HG02981 (cell line): Measurements from ENCODE around the gene ABCB6.
"Not testable (repeated sequence)": the region's sequence is repeated elsewhere in the genome, so short reads cannot be mapped to it uniquely, and the experiment has no call there.

Experiments
- ATAC-seq: cut with Tn5 transposase; IDR thresholded peaks from one replicate; pipeline ENCODE4 v1.9.1; 2021; ENCODE audit warnings: mild to moderate bottlenecking, moderate library complexity; ENCODE audit not compliant: unreplicated experiment

ABCB6 gene

DNA sequence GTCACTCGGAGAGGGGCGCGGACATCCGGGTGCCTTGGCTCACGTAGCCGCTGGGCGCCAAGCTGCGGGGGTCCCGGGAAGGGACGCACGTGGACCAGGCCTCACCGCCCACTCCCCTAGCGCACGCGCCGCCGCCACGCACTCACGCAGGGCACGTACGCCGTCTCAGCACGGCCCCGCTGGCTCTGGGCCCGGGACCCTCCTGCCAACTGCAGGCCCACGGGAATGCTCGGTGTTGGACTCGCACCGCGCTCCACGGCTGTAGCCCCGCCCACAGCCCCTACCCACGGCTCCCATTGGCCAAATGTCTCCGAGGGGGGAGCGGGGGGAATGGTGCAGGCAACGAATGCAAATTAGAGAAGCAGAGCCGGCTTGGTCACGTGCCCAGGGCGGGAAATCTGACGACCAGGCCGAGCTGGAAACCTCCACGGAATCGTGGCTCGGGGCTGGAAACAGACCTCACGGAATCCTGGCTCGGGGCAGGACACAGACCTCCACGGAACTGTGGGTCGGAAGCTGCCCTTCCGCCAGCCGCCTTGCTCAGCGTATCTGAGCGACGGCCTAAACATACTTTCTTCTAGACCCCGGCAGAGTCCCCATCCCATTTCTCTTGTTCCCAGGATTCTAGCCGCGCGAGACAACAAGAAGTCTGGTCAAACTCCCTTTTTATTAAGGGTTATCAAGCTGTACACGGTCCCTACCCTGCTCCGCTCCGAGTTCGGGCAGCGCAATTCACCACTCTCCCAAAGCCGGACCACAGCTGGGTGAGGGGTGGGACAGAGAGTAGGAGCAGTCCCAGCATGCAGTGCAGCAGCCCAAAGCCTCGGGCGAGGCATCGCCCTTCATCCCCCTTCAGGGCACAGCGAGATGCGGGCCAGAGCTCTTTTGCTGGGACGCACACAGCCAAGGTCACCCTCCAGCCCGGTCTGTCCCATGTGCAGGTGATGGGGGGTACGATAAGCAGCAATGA, at the start of gene ABCB6:
Gene ABCB6 (minus strand): TSS at position 227 of the 970 bp plus-strand sequence. CDS start 285 bp downstream, outside the sequence.
- ATAC-seq, result peak; percentile 78

DNA sequence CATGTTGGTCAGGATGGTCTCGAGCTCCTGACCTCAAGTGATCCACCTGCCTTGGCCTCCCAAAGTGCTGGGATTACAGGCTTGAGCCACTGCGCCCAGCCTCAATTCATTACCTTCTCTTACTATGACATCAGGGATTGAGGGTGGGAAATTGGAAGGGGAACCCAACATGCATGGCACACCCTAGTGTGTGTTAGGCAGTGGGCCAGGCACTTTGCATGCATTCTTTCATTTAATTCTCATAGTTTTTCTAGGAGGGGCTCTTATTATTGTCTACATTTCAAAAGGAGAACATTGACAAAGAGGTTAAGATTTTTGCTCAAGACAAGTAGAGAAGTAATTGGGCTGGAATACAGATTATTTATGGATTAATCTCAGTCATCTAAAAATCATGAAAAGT, 49.5 kb upstream of the ABCB6 start:
- ATAC-seq, result no peak

DNA sequence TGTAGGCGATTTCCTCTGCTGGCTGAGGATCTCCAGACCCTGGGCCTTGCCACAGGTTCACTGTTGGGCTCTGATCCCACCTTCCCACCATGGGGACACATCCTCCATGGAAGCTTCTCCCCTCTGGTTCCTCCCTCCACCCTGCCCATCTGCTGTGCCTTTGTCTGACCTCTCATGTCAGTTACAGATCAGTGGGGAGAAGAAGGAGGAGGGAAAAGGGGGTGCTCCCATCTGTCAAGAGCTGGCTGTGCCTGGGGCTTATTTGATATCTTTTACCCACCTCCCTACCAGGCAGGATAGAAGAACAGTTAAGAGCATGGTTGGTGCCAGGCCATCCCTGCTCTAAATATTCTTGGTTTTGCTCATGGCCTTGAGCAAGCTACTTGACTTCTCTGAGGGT, 48.1 kb upstream of the ABCB6 start:
- ATAC-seq, result no peak

DNA sequence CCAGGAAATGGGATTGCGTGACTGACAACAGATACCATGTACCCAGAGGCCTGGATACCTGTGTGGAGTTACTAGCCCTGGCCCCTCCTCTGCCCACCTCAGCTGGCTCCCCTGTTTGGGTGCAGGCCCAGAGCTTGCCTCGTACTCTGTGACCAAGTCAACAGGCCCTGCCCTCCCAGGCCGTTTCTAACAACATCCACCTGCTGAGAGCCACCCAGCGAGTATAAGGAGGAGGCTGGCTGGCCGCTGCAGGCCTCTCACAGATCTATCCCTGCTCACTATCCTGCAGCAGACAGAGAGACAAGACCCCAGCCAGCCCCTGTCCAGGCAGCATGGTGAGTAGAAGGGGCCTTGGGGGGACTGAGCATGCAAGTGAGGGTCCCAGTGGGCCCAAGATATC, 47.5 kb upstream of the ABCB6 start:
- no peak for ATAC-seq

DNA sequence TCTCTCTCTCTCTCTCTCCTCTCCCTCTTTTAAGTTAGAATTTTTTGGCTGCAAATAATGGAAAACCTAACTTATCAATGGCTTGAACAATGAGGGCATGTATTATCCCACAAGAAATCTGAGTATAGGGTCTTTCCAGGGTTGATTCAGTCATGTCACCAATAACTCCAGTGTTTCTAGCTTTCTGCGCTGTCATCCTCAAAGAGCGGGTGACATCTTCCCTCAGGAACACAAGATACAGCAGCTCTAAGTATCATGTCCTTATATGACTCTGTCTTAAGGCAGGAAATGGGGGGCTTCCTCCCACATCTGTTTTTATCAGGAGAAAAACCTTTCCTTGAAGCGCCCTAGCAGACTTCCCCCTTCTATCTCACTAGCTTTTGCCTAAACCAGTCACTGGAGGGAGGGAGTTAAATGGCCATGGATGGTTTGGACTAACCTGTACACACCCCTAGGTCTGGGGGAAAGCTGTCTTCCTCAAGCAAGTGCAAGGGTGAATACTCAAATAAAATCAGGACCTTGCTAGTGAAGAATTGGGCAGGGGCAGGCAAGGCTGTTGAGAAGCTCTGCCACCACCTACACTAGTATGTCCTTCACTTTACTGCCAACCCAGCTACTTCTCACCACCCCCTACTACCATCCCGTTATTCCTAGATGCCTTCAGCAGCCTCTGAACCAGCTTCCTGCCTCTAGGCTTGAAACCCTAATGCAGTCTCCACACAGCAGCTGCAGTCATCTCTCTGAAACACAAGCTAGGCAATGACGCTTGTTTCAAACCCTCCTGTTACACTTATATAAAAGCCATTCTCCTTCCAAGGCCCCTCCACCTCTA, 42.5 kb upstream of the ABCB6 start:
- ATAC-seq, result no peak

DNA sequence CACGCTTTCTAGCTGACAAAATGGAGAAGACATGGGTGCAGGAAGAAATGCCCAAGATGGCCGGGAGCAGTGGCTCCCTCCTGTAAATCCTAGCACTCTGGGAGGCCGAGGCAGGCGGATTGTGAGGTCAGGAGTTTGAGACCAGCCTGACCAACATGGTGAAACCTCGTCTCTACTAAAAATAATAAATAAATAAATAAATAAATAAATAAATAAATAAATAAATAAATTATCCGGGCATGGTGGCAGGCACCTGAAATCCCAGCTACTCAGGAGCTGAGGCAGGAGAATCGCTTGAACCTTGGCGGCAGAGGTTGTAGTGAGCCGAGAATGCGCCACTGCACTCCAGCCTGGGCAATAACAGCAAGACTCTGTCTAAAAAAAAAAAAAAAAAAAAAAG, 40.2 kb upstream of the ABCB6 start:
- ATAC-seq, result not testable (repeated sequence)

DNA sequence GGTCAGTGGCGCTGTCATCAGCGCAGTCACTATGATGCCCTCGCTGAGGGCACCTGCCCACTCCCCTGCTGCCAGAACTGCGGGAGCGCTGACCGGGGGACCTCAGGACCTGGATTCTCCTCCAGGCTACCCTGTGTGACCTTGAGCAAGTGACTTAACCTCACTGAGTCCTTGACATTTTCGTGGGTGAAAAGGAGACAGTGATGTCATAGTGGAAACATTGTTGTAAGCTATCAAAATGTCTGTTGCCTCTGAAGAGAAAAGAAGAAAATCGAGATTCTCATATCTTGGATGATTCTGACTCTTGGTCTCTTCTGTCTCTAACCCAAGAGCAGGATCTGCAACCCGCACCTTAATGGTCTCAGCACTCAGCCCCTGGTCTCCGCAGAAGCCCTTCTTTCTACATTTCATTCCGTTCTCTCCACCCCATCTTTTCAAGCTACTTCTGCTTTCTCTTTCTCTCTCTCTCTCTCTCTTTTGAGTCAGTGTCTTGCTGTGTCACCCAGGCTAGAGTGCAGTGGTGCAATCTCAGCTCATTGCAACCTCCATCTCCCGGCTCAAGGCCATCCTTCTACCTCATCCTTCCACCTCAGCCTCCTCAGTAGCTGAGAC, 35.9 kb upstream of the ABCB6 start:
- ATAC-seq, result peak; percentile 29

DNA sequence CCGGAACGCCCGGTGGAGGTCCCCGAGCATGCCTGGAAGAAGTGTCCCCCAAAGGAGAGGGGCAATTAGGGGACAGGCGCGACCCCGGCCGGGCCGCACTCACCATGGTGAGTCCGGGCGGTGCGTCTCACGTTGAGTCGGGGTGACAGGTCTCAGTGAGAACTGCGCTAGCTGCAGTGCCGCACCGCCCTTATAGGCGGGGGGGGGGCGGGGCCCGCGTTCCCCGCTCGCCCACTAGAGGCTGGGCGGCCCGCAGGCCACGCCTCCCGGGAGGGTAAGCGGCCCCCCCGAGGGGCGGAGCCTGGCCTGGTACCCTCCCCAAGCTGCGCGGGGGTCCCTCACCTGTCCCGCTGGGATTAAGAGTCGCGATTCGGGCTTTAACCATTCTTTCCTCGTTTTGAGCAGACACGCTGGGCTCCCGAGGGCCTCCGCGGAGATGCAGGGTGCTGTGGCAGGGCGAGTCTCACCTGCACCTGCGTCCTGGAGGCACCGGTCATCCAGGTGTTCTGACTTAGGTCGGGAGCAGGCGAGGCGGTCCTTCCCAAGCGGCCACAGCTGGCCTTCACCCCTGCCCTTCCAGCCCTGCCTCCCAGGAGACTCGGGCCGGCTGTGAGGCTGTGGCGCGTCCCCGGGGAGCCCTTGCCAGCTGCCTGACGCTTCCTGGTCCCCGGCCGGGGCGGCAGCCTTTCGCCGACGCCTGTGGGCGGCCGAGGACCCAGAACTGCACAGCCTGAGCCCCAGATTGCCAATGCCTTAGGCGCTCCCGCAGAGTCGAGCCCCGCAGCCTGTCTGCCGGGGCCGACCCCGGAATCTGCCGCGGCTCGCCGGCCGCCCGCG, 35.2 kb upstream of the ABCB6 start, which contains the start of gene TUBA4A:
Gene TUBA4A (minus strand): TSS at position 166 of the 837 bp plus-strand sequence. CDS start 60 bp downstream, at position 106.
- ATAC-seq, result peak; percentile 49

DNA sequence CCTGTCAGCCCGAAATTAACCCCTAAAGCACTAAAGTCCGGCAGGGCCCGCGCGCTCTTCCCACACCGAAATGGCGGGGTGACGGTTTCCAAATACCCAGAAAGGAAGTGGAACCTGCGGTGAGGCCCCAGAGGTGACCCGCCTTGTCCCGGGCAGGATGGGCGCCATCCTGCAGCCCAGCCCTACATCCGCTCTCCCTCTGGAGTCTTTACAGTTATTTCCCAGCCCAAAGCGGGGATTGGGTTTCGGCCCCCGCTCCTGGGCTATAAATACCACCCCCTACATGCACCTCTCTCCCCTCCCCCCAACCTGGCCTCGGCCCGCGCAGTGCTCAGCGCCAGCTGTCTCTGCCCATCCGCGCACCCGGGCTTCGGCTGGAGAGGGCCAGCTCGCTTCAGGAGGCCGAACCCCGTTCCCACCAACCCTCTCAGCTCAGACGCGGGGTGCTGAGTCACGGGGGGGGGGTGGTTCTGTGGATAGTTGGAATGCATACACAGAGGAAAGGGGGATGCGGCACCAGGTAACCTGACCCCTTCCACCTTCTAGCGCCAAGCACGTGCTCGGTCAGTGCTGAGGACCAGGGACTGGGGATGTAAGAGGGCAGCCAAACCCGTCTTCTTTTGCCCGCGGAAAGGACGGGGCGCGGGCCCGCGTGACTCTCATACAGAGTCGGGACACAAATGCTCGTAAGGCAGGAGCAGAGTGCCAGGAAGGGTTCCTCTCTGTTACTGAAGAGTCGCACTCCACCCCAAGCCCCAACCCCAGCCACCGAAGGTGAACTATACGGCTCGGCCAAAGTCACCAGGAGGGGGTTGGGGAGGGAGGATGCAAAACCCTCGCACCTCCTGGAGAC, 34.4 kb upstream of the ABCB6 start, which contains the start of gene TUBA4B:
Gene TUBA4B (plus strand): TSS at position 344 of the 853 bp plus-strand sequence. CDS start 165 bp downstream, at position 509.
- peak; percentile 9 for ATAC-seq

DNA sequence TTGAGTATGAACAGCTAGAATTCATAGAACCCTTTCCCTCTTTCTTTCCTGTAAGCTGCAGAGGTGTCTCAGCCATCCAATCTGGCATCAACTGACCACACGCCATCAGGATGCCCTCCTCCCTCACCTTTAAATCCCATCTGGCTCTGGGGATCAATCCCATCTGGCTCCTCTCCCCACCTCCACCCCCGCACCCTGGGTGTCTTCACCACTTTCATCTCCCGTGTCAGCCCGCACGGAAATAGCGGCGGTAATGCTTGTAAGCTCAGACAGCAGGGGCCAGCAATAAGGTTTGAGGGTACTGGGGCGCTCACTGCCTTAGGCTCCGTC, 33.8 kb upstream of the ABCB6 start:
- no peak for ATAC-seq

DNA sequence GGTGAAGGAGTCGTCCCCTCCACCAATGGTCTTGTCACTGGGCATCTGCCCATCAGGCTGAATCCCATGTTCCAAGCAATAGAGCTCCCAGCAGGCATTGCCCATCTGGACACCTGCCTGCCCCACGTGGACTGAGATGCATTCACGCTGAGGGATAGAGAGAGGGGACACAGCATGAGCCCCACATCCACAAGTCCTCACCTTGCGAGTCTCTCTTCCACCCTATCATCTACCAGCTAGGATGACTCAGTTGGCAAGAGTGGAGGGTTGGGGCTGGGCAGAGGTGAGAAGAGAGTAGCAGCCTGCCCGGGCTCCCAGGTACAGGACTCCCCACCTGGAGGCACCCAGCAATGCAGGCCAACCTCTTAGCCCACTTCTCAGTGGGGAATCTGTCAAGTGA, 33.3 kb upstream of the ABCB6 start:
- no peak for ATAC-seq

DNA sequence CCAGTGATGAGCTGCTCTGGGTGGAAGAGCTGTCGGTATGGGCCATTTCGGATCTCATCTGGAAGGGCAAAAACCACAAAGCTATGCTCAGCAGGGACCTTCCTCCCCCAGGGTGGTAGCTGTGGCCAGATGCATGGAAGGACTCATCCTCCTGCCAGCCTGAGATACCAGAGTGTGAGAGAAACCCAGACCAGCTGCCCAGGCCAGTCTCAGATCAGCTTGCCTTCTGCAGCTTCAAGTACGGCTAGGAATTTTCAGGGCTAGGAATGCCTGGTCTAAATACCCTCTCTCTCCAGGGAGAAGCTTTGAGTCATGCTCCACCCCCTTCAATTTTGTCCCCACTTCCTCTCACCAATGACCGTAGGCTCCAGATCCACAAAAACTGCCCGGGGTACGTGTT, 32.9 kb upstream of the ABCB6 start:
- ATAC-seq, result no peak

DNA sequence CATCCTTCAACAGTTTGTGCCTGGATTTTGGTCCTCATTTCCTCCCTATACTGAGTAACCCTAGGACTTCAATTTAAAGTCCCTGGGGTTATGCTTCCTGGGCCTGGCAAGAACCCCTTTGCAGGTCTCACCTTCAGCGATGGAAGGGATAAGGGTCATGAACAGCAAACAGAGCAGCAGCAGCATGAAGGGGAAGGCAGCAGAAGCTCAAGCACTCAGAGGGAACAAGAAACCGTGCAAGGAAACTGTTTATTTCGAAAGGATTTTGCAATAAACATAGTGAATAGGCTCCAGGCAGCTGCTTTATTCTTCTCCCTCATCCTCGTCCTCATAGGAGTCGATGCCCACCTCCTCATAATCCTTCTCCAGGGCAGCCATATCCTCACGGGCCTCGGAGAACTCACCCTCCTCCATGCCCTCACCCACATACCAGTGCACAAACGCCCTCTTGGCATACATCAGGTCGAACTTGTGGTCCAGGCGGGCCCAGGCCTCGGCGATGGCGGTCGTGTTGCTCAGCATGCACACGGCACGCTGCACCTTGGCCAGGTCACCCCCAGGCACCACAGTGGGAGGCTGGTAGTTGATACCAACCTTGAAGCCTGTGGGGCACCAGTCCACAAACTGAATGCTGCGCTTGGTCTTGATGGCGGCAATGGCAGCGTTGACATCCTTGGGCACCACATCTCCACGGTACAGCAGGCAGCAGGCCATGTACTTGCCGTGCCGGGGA, 31.5 kb upstream of the ABCB6 start:
- ATAC-seq, result no peak

DNA sequence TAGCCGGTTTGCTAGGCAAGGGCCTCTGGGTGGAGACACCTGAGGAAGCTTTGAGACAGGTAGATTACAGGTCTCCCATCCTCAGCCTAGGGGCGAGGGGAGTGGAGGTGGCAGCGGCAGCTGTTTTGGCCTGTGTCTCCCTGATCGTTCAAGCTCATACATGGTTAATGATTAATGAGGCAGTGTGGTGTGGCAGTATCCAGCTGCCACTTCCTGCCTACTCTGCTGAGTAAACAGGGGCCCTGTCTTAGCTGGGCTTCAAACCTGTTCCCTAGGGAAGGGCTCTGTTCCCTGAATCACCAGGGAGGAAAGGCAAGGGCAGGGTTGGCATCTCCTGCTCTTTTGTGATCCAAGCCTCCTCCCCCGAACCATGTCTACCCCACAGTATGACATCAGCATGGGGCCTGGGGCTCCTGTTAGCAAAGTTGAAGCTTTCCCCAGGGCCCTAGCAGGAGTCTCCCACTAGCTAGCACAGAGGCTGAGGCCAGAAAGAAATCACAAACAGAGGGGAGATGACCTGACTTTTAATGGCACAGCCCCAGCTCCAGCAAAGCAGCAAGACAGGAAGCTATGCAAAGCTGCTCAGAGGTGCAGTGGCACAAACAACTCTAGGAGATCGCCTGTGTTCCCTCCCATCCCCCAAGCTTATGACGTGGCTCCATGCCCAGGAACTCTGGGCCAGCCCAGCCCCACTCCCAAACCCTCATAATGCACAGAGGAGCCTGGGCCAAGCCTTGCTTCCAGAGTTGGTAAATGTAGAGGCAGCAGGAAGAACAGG, 30.6 kb upstream of the ABCB6 start:
- peak; percentile 48 for ATAC-seq

DNA sequence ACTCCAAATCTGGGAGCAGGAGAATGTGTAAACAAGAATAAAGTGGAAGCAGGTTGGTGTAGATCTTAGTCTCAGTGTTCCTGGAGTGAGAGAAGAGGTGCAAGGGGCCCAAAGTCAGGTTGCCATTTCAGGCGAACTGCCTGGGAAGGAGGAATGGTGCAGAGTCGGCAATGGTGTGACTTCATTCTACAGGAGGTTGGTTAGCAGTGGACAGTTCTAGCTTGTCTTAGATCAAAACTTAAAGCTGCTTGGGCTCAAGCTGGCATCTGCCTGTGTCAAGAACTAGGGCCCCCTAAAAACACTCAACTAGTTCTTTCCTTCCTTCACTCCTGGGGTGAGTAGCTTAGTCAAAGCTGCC, 30.1 kb upstream of the ABCB6 start:
- ATAC-seq, result no peak

DNA sequence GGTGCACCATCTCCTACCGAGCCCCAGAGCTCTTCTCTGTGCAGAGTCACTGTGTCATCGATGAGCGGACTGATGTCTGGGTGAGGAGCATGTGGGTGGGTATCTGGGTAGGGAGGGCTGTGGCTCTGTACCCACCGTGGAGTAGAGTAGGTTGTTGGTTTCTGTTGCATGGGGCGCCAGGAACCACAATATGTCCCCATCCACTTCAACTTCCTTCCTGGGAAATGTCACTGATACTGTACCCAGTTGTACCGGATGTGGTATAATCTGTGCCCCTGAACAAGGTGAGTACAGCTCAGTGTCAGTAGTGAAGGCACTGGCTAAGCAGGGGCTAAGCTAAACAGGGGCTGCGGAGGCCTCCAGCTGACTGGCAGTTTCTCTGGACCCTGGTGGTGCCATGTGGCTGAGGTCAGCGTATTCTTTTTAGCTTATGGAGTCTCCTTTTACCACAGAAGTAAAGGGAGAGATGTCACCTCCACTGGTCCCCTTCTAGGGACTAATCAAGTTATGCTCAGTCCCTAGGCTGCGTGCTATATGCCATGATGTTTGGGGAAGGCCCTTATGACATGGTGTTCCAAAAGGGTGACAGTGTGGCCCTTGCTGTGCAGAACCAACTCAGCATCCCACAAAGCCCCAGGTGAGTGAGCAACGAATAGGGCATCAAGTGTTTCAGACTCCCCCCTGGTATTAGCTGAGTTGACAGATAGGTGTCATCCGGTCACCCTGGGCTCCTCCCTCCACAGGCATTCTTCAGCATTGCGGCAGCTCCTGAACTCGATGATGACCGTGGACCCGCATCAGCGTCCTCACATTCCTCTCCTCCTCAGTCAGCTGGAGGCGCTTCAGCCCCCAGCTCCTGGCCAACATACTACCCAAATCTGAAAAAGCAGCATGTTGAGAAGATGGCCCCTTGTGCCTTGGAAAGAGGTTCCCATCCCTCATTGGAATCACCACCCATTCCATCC, 29.2 kb upstream of the ABCB6 start:
- no peak for ATAC-seq

DNA sequence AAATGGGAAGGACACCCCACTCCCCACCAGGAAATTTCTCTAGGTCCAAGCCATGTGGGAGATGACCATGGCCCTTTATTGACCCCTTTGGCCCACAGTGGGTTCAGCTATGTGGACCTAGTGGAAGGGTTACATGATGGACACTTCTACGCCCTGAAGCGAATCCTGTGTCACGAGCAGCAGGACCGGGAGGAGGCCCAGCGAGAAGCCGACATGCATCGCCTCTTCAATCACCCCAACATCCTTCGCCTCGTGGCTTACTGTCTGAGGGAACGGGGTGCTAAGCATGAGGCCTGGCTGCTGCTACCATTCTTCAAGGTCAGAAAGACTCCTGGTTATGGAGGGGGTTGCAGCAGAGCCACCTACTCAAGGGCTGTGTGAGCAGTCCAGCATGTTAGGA, 27.8 kb upstream of the ABCB6 start:
- no peak for ATAC-seq
